ENCODE results near the gene CCDC188. TPM values are rescaled to one million over a fixed set of nuclear protein-coding genes. Genes with fewer than 3 reads are reported as not detected.

The CCDC188 gene
- total RNA-seq, 1 donor from 2014 or later: 8.6 TPM

DNA sequence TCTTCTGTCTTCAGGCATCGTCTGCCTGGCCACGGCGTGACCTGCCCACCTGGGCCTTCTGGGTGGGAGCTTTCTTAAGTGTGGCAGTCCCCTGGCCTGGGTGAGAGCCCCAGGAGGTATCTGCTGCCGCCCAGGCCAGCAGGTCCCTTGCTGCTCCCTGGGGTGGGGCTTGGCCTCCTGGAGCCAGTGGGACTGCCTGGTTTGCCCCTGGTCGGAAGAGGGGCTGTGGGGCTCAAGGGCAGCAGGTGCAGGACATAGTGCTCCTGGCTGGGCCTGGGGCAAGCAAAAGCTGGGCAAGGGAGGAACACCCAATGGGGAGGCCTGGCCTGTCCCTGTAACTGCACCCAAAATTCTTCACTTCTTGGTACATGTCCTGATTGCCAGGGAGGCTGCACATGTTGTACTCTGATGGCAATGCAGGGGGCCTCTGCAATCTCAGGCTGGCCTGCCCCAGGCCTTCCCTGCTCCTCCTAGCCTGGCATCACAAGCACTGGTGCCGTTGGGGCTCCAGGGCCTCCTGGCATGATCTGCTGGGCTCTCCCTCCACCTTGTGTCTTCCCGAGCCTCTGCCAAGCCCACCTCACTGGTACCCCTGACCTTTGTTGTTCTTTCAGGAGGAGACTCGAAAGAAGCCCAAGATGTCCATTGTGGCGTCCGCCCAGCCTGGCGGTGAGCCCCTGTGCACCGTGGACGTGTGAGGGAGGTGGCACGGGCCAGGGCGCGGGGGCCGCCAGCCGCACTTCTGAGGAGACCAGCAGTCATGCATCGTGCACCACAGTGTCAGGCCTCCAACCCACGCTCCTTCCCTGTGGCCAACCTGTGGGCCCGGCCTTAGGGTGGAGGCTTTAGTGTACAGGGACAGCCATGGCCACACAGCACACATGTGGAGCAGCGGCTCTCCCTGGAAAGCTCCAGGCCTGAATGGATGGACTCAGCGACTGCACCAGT is 41.2 kb downstream of the CCDC188 start:
- no peak for DNase-seq (ENCODE audit: low read depth, low spot score)
- H3K9me3 Mint-ChIP-seq: no peaks in the 10 kb centered on the region
- H3K4me3 Mint-ChIP-seq: peak overlapping the region; percentile 80
- peaks cover 13% of the 10 kb centered on the region for H3K27me3 Mint-ChIP-seq (ENCODE audit: low read depth)
- peaks cover 7% of the 10 kb centered on the region for H3K4me1 Mint-ChIP-seq
- TF ChIP-seq CTCF (conservative IDR thresholded peaks at IDR 0.05): no peak
- no peak overlapping the region for H3K27ac Mint-ChIP-seq (ENCODE audit: unreplicated experiment)
- H3K36me3 Mint-ChIP-seq (ENCODE audit: low read depth): peaks cover 9% of the 10 kb centered on the region

DNA sequence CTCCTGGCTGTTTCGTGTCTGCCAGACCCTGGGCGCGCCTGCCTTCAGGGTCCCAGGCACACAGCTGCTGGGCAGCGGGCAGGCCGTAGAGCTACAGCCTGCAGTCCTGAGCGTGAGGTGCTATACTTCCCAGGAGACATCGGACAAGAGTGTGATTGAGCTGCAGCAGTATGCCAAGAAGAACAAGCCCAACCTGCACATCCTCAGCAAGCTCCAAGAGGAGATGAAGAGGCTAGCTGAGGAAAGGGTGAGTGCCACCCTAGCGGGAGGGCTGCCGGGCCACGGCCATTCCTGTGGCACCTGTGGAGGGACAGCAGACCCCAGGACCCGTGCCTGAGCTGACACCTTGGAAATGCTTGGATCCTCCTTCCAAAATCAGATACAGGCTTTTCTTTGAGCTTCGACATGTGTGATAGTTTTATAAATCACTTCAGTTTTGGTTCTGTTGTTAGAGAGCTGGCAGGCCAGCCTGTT is 42.1 kb downstream of the CCDC188 start:
- peaks cover 7% of the 10 kb centered on the region for H3K4me1 Mint-ChIP-seq
- no peak for TF ChIP-seq CTCF (conservative IDR thresholded peaks at IDR 0.05)
- peak overlapping the region; percentile 14 for H3K4me3 Mint-ChIP-seq
- H3K9me3 Mint-ChIP-seq: no peaks in the 10 kb centered on the region
- H3K36me3 Mint-ChIP-seq (ENCODE audit: low read depth): peaks cover 9% of the 10 kb centered on the region
- no peak for DNase-seq (ENCODE audit: low read depth, low spot score)
- H3K27ac Mint-ChIP-seq (ENCODE audit: unreplicated experiment): no peak overlapping the region
- peaks cover 9% of the 10 kb centered on the region for H3K27me3 Mint-ChIP-seq (ENCODE audit: low read depth)

DNA sequence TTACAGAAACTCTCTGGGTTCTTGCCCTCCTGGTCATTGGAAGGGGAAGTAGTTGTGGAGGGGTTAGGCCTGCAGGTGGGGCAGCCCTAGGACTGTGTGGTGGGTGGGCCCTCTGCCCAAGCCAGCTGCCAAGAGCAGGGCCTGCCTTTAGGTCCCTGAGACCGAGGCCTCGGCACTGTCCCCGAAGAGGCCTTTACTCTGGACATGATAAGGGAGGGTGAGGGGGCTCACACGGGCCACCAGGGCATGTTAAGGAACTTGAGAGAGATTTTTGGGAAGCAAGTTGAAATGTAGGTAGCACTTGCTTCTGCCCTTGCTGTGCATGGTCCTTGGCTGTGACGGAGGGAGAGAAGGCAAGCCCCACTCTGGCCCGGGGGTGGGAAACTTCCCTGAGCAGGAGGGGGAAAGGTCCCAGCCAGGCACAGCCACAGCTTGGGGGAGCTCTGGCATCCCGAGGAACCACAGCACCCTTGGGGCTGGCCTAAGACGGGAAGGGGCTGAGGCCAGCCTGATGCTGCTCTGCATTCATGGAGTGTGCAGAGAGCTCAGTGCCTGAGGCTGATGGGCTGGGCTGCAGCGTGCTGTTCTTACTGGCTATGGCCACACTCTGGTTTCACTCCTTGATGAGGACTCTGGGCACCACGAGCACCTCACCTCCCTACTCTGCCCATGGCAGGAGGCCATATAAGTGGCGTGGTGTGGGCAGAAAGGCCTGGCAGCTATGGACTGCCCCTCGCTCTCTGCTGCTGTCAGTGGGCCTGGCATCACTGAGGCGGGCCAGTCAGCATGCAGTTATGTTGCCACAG is 42.7 kb downstream of the CCDC188 start:
- Mint-ChIP-seq H3K4me3 (peak overlapping the region; percentile 72), H3K27me3 (ENCODE audit: low read depth) (peaks cover 9% of the 10 kb centered on the region), H3K36me3 (ENCODE audit: low read depth) (peaks cover 12% of the 10 kb centered on the region), H3K27ac (ENCODE audit: unreplicated experiment) (peak overlapping the region; percentile 81), H3K9me3 (no peaks in the 10 kb centered on the region), H3K4me1 (peaks cover 7% of the 10 kb centered on the region)
- TF ChIP-seq CTCF (conservative IDR thresholded peaks at IDR 0.05): no peak
- DNase-seq (ENCODE audit: low read depth, low spot score): no peak

DNA sequence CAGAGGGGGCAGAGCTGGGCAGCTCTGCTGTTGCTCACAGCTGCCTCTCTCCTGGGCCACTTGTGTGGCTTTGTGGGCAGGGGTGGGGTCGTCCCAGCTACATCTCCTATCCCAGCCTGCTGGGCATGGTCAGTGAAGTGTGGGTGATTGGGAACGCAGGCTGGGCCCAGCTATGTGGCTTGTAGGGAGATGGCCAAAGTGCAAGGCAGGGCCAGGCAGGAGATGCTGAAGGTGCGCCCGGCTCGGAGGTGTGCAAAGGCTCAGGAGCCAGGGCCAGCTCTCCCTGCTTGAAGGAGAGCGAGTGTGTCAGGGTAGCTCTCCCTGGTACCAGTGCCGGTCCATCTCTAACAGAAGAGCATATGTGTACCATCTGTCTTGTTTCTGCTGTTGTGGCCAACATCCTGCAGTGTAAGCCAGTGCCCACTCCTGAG is 43.4 kb downstream of the CCDC188 start:
- TF ChIP-seq CTCF (conservative IDR thresholded peaks at IDR 0.05): no peak
- DNase-seq (ENCODE audit: low read depth, low spot score): no peak
- peaks cover 12% of the 10 kb centered on the region for H3K36me3 Mint-ChIP-seq (ENCODE audit: low read depth)
- H3K9me3 Mint-ChIP-seq: no peaks in the 10 kb centered on the region
- peak overlapping the region; percentile 72 for H3K4me3 Mint-ChIP-seq
- peaks cover 9% of the 10 kb centered on the region for H3K27me3 Mint-ChIP-seq (ENCODE audit: low read depth)
- H3K4me1 Mint-ChIP-seq: peaks cover 7% of the 10 kb centered on the region
- H3K27ac Mint-ChIP-seq (ENCODE audit: unreplicated experiment): peak overlapping the region; percentile 81

- Mint-ChIP-seq H3K9me3 (no peaks in the 10 kb centered on the region), H3K36me3 (ENCODE audit: low read depth) (peaks cover 13% of the 10 kb centered on the region), H3K27ac (ENCODE audit: unreplicated experiment) (no peak overlapping the region)
Measured at GRCh38 chr22:20106849-20107237, 44.0 kb downstream of the CCDC188 start.

More at GRCh38 chr22:20106849-20107237, 44.0 kb downstream of the CCDC188 start:
- no peak for DNase-seq (ENCODE audit: low read depth, low spot score)
- Mint-ChIP-seq H3K4me3 (no peak overlapping the region), H3K4me1 (peaks cover 7% of the 10 kb centered on the region), H3K27me3 (ENCODE audit: low read depth) (peaks cover 9% of the 10 kb centered on the region)
- no peak for TF ChIP-seq CTCF (conservative IDR thresholded peaks at IDR 0.05)
